Fibroblast of lung (primary cell): ENCODE data around the gene VSIR. TPM values are rescaled to one million over a fixed set of nuclear protein-coding genes. Genes with fewer than 3 reads are reported as not detected.

Source experiments
- DNase-seq, 2 donors: peaks; one replicate each; pipeline versions ENCODE4 v3.0.0 to v3.0.0-alpha.2; 2010; ENCODE audit warnings: low read depth in 2 of 2
- H2AFZ ChIP-seq: 2 replicates; pipeline ENCODE4 v1.5.1; 2012; ENCODE audit warnings: low read length, control low read depth, inconsistent platforms
- H3K27ac ChIP-seq: 2 replicates; pipeline ENCODE4 v1.5.1; 2011; ENCODE audit warnings: low read length, control low read depth; ENCODE audit not compliant: insufficient read depth
- H3K27me3 ChIP-seq: 2 replicates; pipeline ENCODE4 v1.5.1; 2011; ENCODE audit warnings: mild to moderate bottlenecking, low read length; ENCODE audit not compliant: control insufficient read depth, insufficient read depth
- H3K36me3 ChIP-seq: 2 replicates; pipeline ENCODE4 v1.5.1; 2011; ENCODE audit warnings: low read length; ENCODE audit not compliant: control insufficient read depth, insufficient read depth
- H3K4me1 ChIP-seq: 2 replicates; pipeline ENCODE4 v1.5.1; 2011; ENCODE audit warnings: low read length; ENCODE audit not compliant: control insufficient read depth, insufficient read depth; ENCODE audit errors: extremely low read depth
- H3K4me2 ChIP-seq: 2 replicates; pipeline ENCODE4 v1.5.1; 2011; ENCODE audit warnings: low read length, control low read depth; ENCODE audit not compliant: insufficient read depth; ENCODE audit errors: extremely low read depth
- H3K4me3 ChIP-seq, 4 experiments: fragments of 200-600 bp in 1 of 4; sonication (generic) in 1 of 4; replicated peaks in 1 of 4; 2 replicates each; pipeline ENCODE4 v1.5.1; 2011 to 2016; ENCODE audit warnings: low read length in 4 of 4, low read depth in 3 of 4, mild to moderate bottlenecking in 3 of 4, control low read depth in 2 of 4, inconsistent platforms in 1 of 4, mixed read lengths in 1 of 4; ENCODE audit not compliant: insufficient read depth in 1 of 4; ENCODE audit errors: control extremely low read depth in 1 of 4
- H3K79me2 ChIP-seq: 2 replicates; pipeline ENCODE4 v1.5.1; 2012; ENCODE audit warnings: mild to moderate bottlenecking, low read length, inconsistent platforms; ENCODE audit not compliant: control insufficient read depth, insufficient read depth
- H3K9ac ChIP-seq: 2 replicates; pipeline ENCODE4 v1.5.1; 2011; ENCODE audit warnings: mild to moderate bottlenecking, low read length, control low read depth; ENCODE audit not compliant: insufficient read depth
- H3K9me3 ChIP-seq: 2 replicates; pipeline ENCODE4 v1.5.1; 2012; ENCODE audit warnings: low read depth, low read length; ENCODE audit not compliant: control insufficient read depth, insufficient read depth
- H4K20me1 ChIP-seq: 2 replicates; pipeline ENCODE4 v1.5.1; 2011; ENCODE audit warnings: low read length; ENCODE audit not compliant: control insufficient read depth, insufficient read depth; ENCODE audit errors: extremely low read depth
- EZH2 ChIP-seq: IDR thresholded peaks from 2 replicates; pipeline ENCODE4 v1.5.1; 2012; ENCODE audit warnings: low read length, control low read depth, mild to moderate bottlenecking; ENCODE audit errors: missing control alignments
- polyA plus RNA-seq, 2 donors: library from polyadenylated mRNA; depleted of rRNA in 1 of 2; stranded (reverse) in 1 of 2; unstranded in 1 of 2; fragments of >200 nt; gene quantifications; 2 replicates each; pipeline ENCODE4 v1.2.1, GENCODE V29; 2011 to 2012; ENCODE audit warnings: missing spikeins in 1 of 2
- total RNA-seq: library from RNA; depleted of rRNA; stranded (reverse); fragments of >200 nt; gene quantifications from 2 replicates; pipeline ENCODE4 v1.2.1, GENCODE V29; 2014
- TF ChIP-seq, protein P1 (sequence below), 2 donors: IDR thresholded peaks in 1 of 2; conservative IDR thresholded peaks in 1 of 2; 1 replicate in 1 of 2; 2 replicates in 1 of 2; pipeline ENCODE4 v1.5.1; 2011 to 2012; ENCODE audit warnings: low read length in 2 of 2, control low read depth in 1 of 2, inconsistent platforms in 1 of 2, low read depth in 1 of 2, mild to moderate bottlenecking in 1 of 2

VSIR gene
- total and polyA plus RNA-seq, 2 donors (not counting 1 experiment from before 2014, with no cell fraction given) = 39.9 to 44.1 TPM

DNA sequence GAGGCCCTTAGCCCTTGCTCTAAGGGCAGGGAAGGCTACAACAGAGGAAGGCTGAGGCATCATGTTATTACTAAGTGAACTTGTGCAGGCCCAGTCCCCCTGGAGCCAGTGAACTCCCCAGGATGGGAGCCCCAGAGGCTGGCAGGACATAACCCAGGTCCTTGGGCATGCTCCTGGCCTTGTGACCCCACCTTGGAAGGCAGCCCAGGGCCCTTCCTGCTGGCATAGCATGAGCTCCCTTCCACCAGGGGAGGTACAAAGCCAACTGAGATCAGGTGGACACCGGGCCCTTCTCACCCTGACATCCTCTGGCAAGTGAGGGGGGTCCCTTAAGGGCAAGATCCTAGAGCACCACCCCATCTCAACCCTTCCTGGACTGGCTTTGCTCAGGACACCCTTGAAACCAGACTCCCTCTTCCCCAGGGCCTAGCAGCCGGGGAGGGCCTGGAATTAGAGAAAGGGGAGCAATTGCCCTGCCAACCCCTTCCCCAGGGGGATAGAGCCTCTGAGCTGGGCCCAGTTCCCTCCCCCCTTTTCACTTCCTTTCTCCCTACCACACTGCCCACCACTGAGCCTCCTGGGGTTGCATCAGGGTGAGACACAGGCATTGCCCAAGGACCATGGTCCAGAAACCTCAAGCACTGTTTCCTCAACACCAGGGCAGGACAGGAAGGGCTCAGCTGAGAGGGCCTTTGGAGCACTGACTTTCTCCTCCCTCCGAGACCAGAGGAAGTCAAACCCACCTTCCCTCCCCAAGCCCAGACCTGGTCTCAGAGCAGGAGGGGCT lies 1.8 kb upstream of the VSIR start:
- TF ChIP-seq EZH2 = no peak
- TF ChIP-seq, protein P1, sequence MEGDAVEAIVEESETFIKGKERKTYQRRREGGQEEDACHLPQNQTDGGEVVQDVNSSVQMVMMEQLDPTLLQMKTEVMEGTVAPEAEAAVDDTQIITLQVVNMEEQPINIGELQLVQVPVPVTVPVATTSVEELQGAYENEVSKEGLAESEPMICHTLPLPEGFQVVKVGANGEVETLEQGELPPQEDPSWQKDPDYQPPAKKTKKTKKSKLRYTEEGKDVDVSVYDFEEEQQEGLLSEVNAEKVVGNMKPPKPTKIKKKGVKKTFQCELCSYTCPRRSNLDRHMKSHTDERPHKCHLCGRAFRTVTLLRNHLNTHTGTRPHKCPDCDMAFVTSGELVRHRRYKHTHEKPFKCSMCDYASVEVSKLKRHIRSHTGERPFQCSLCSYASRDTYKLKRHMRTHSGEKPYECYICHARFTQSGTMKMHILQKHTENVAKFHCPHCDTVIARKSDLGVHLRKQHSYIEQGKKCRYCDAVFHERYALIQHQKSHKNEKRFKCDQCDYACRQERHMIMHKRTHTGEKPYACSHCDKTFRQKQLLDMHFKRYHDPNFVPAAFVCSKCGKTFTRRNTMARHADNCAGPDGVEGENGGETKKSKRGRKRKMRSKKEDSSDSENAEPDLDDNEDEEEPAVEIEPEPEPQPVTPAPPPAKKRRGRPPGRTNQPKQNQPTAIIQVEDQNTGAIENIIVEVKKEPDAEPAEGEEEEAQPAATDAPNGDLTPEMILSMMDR (conservative IDR thresholded peaks at IDR 0.05 in 1 of 2, IDR thresholded peaks at IDR 0.05 in 1 of 2; ENCODE audit: low read depth in 1 of 2, low read length in 2 of 2) = no peak
- Histone ChIP-seq H3K9me3 (no peaks in the 10 kb centered on the region), H3K4me2 (no peak overlapping the region), H3K36me3 (peaks cover 1% of the 10 kb centered on the region), H3K27me3 (peaks cover 6% of the 10 kb centered on the region), H3K27ac (no peak overlapping the region), H3K9ac (no peak overlapping the region), H4K20me1 (no peaks in the 10 kb centered on the region), H3K4me3 (no peak overlapping the region), H3K79me2 (no peaks in the 10 kb centered on the region), H3K4me1 (peaks cover 23% of the 10 kb centered on the region), H2AFZ (no peak overlapping the region)
- no peak for DNase-seq

DNA sequence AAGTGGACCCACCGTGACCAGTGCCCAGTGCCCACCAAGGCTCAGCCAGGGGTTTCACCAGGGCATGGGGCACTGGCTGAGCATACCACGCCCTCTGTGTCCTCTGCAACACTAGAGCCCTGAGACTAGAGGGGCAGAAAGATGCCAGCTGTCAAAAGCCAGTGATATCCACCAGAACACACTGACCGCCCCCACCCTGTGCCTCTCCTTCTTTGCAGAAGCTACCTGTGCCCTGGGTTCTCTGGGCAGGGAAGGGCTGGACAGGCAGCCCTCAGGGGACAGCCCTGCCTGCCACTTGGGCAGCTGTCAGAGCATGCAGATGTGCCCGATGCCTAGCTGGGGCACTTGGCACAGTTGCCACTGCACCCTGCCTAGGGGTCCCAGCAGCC lies 494 bp downstream of the VSIR start:
- H3K4me3 ChIP-seq = peak overlapping the region; percentile 33 to 80 (median 58)
- H3K27ac ChIP-seq = peak overlapping the region; percentile 22
- DNase-seq = no peak
- H3K4me2 ChIP-seq = peak overlapping the region; percentile 96
- no peaks in the 10 kb centered on the region for H4K20me1 ChIP-seq
- peaks cover 40% of the 10 kb centered on the region for H3K4me1 ChIP-seq
- H2AFZ ChIP-seq = no peak overlapping the region
- TF ChIP-seq, protein P1 (conservative IDR thresholded peaks at IDR 0.05 in 1 of 2, IDR thresholded peaks at IDR 0.05 in 1 of 2; ENCODE audit: low read depth in 1 of 2, low read length in 2 of 2) = no peak
- TF ChIP-seq EZH2 = no peak
- peaks cover 2% of the 10 kb centered on the region for H3K79me2 ChIP-seq
- peak overlapping the region; percentile 71 for H3K9ac ChIP-seq
- H3K27me3 ChIP-seq = peaks cover 4% of the 10 kb centered on the region
- no peaks in the 10 kb centered on the region for H3K9me3 ChIP-seq
- peaks cover 1% of the 10 kb centered on the region for H3K36me3 ChIP-seq

DNA sequence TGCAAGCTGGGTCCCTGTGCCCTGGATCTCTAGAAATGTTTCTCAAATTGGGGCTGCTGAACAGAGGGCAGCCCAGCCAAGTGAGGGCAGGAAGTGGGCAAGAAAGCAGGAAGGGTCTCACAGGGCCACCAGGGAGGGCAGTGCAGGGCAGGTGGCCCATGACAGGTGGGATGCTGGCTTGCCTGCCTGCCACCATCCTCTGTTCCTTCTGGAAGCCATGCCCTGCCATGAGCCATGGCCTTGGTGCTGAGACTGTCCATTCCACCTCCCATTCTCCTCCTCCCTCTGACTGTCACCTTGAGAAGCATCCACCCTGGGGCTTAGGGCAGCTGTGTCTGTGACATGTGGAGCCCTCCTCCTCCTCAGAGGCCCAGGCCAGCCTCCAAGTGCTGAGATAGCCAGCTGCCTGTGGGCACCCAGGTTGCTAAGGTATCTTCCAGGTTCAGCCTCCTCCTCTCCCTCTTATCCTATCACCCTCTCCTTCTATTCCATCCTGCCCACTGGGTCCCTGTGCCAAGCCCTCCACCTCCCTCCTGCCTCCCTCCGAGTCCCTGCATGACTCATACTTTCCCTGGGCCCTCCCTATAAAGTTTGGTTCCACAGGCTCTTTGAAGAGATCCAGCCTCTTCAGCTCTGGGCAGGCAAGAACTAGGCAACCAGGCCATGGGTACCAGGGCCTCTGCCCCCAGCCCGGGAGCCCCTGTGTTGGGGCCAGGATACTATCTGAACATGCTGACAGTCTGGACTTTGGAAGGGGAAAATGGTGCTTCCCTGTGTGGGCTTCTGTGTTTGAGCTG lies 1.3 kb downstream of the VSIR start:
- Histone ChIP-seq H3K27ac (peak overlapping the region; percentile 22), H3K27me3 (peaks cover 4% of the 10 kb centered on the region), H3K9ac (peak overlapping the region; percentile 71), H3K4me1 (peaks cover 46% of the 10 kb centered on the region), H4K20me1 (no peaks in the 10 kb centered on the region), H3K4me3 (peak overlapping the region in 3 of 4 experiments; percentile 53 to 80 (median 62)), H3K36me3 (peaks cover 1% of the 10 kb centered on the region), H3K9me3 (no peaks in the 10 kb centered on the region), H3K79me2 (peaks cover 2% of the 10 kb centered on the region), H3K4me2 (peak overlapping the region; percentile 96), H2AFZ (no peak overlapping the region)
- TF ChIP-seq, protein P1 (conservative IDR thresholded peaks at IDR 0.05 in 1 of 2, IDR thresholded peaks at IDR 0.05 in 1 of 2; ENCODE audit: low read depth in 1 of 2, low read length in 2 of 2) = no peak
- TF ChIP-seq EZH2 = no peak
- peak; percentile 64 to 82 for DNase-seq
